KOPT-K1 (cell line): Measurements from ENCODE around the gene MAP1S.

Source experiments
- H3K27ac ChIP-seq: fragments of 200-600 bp; sonication (generic); 2 replicates; pipeline ENCODE4 v1.5.1; 2016; ENCODE audit warnings: antibody characterized with exemption, mild to moderate bottlenecking, low read depth, low read length; ENCODE audit not compliant: poor library complexity, severe bottlenecking
- H3K36me3 ChIP-seq: fragments of 200-600 bp; sonication (generic); 2 replicates; pipeline ENCODE4 v1.5.1; 2017; ENCODE audit warnings: antibody characterized with exemption, mild to moderate bottlenecking, low read length, moderate library complexity; ENCODE audit not compliant: insufficient read depth
- H3K9me3 ChIP-seq: fragments of 200-600 bp; sonication (generic); 2 replicates; pipeline ENCODE4 v1.5.1; 2017; ENCODE audit warnings: antibody characterized with exemption, low read length, mild to moderate bottlenecking; ENCODE audit not compliant: insufficient read depth, poor library complexity, severe bottlenecking

The MAP1S gene, protein sequence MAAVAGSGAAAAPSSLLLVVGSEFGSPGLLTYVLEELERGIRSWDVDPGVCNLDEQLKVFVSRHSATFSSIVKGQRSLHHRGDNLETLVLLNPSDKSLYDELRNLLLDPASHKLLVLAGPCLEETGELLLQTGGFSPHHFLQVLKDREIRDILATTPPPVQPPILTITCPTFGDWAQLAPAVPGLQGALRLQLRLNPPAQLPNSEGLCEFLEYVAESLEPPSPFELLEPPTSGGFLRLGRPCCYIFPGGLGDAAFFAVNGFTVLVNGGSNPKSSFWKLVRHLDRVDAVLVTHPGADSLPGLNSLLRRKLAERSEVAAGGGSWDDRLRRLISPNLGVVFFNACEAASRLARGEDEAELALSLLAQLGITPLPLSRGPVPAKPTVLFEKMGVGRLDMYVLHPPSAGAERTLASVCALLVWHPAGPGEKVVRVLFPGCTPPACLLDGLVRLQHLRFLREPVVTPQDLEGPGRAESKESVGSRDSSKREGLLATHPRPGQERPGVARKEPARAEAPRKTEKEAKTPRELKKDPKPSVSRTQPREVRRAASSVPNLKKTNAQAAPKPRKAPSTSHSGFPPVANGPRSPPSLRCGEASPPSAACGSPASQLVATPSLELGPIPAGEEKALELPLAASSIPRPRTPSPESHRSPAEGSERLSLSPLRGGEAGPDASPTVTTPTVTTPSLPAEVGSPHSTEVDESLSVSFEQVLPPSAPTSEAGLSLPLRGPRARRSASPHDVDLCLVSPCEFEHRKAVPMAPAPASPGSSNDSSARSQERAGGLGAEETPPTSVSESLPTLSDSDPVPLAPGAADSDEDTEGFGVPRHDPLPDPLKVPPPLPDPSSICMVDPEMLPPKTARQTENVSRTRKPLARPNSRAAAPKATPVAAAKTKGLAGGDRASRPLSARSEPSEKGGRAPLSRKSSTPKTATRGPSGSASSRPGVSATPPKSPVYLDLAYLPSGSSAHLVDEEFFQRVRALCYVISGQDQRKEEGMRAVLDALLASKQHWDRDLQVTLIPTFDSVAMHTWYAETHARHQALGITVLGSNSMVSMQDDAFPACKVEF

DNA sequence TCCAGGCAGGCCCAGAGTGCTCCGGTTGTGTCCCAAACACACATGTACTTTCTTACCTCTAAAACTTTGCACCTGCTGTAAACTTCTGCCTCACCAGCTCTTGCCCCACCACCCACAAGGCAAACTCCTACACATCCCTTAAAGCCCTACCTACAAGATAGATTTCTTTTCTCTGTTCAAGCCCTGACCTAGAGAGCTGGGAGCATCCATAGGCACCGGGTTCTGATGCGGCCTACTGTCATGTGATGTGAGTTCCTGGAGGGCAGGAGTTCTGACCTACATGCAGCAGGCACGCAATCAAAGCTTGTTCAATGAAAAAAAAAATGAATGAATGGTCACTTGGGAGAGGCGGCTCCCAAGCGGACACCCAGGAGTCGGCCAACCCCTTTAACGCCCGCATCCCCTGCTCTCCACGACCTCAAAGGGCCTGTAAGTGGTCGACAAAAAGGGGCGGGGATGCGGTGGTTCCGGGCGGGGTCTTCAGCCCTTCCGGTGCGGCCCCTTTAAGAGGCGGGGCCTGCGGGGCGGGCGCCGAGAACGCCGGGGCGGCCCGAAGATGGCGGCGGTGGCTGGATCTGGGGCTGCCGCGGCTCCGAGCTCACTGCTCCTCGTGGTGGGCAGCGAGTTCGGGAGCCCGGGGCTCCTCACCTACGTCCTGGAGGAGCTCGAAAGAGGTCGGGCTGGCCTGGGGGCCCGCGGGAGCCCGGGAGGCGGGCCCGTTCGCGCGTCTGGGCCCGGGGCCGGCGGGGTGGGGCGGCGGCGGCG lies at the start of gene MAP1S:
TSS of gene MAP1S (plus strand) at position 534 of the 765 bp plus-strand sequence. CDS start at position 557, 23 bp downstream.
- H3K27ac ChIP-seq = peak within 1 kb of the TSS; percentile 56
- H3K36me3 ChIP-seq = peaks cover 25% of the 10 kb centered on the region
- H3K9me3 ChIP-seq = no peaks in the 10 kb centered on the region

DNA sequence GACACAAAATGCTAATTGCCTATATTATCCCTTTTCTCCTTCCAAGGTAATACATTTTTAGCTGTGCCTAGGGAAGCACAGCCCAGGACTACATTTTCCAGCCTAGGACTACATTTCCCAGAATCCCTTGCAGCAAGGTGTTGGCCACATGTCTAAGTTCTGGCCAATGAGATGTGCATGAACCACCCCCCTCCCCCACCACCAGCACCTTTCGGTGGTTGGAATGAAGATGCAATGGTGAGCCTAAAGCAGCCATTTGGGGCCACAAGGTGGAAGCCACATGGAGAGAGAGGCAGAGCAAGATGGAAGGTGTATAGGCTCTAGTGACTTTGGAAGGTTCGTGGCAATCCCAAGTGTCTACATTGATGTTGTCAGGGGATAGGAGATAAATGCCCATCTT lies 47.4 kb upstream of the MAP1S start:
- no peak overlapping the region for H3K27ac ChIP-seq
- H3K9me3 ChIP-seq = peaks cover 5% of the 10 kb centered on the region
- no peaks in the 10 kb centered on the region for H3K36me3 ChIP-seq

DNA sequence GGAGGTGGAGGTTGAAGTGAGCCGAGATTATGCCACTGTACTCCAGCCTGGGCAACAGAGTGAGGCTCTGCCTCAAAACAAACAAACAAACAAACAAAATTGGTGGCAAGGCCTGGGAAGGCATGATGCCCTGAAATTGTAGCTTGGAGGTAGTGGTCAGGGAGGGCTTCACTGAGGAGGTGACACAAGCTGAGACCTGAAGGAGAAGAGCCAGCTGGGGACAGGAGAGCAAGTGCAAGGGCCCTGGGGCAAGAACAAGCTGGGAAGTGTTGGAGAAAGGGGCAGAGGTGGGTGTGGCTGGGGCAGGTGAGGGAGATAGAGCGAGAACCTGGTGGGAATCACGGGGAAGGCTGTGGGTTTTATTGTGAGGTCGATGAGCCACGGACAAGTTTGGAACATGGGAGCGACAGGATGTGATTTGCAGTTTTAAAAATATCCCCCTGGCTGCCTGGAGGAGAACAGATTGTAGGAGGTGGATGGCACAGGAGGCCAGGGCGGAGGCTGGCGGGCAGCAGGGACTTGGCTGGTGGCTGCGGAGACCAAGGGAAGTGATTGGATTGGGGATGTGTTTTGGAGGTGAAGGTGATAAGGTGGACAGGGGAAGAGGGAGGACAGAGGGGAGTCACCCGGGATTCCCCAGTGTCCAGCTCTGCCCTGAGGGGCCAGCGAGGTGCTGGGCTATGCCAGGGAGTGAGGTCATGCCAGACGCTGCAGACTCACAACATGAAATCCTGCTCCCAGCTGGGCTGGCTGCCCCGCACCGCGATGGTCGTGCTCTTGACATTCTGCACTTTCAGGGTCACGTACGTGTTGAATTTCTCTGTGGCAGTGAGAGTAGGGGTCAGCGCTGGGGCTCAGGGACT lies 45.1 kb upstream of the MAP1S start:
- no peak overlapping the region for H3K27ac ChIP-seq
- no peaks in the 10 kb centered on the region for H3K36me3 ChIP-seq
- peaks cover 5% of the 10 kb centered on the region for H3K9me3 ChIP-seq

DNA sequence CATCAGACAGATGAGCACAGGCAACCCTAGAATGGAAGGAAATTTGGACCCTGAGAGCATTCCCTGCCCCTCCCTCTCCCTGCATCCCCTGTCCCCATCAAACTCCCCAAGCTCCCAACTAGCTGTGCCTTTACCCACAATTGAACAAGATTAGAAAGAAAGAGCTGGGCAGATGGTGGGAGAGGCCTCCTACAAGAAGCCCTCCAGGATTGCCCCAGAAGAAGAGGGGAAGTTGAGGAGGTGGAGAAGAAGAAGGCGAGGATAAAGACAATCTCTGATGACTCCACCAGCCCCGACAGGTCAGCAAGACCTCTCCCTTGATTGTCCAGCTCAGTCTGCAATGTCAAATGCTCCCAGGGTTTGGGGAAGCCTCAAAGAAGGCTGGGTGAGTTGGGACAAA lies 43.0 kb upstream of the MAP1S start:
- H3K27ac ChIP-seq = no peak overlapping the region
- peaks cover 5% of the 10 kb centered on the region for H3K9me3 ChIP-seq
- no peaks in the 10 kb centered on the region for H3K36me3 ChIP-seq

DNA sequence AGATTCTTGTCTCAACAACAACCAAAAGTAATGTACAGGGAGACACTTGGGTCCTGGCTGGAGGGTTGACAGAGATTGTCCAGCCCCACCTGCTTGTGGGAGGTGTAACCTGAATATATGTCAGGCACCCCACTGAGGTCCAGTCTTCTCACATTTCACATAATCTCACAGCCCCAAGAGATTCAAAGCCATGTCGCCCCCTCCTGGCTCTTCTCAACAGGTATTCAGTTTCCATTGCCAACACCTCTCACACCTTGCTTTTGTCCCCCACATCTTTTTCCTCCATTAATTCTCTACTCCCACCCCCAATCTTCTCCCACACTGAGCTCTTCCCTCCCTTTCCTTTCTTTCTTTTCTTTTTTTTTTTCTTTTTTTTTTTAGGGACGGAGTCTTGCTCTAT lies 42.3 kb upstream of the MAP1S start:
- Histone ChIP-seq H3K36me3 (no peaks in the 10 kb centered on the region), H3K9me3 (peaks cover 2% of the 10 kb centered on the region), H3K27ac (no peak overlapping the region)

DNA sequence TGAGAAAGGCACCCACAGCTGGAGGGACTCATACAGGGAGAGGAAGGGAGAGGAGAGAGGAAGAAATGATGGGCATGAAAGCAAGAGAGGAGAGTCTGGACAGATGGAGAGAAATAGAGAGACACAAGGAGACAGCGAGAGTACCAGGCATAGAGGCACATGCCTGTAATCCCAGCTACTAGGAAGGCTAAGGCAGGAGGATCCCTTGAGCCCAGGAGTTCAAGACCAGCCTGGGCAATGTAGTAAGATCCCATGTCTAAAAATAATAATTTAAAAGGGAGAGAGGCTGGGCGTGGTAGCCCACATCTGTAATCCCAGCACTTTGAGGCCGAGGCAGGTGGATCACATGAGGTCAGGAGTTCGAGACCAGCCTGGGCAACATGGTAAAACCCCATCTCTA lies 40.4 kb upstream of the MAP1S start:
- Histone ChIP-seq H3K36me3 (no peaks in the 10 kb centered on the region), H3K9me3 (no peaks in the 10 kb centered on the region), H3K27ac (no peak overlapping the region)

DNA sequence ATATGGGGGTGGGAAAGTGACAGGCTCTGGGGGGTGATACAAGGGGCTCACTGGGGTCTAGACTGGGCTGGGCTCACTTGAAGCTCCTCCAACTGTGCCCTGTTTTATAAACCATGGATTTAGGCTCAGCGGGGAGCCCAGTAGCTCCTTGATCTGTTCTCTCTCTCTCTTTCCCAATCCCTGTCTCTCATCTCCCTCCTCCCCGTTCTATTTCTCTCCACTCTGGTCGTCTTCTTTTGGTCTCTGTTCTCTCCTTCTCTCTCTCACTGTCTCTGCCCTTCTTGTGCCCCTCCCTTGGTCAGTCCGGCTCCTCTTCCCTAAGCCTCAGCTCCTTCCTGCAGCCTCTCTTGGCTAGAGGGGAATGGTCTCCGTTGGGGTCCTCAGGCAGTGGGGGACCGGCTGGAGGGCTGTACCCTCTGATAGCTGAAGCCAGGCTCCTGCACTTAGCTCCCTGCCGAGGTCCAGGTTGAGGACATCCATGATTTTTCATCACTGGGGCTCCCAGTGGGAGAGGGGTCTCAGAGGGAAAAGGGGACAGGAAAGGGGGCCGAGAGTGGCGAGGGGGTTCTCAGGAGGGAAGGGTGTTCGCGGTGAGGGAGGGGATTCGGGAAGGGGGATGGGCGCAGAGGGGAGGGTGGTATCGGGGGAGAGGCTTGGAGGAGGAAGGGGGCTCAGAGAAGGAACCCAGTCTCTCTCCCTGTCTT lies 39.6 kb upstream of the MAP1S start:
- Histone ChIP-seq H3K27ac (no peak overlapping the region), H3K9me3 (no peaks in the 10 kb centered on the region), H3K36me3 (no peaks in the 10 kb centered on the region)

DNA sequence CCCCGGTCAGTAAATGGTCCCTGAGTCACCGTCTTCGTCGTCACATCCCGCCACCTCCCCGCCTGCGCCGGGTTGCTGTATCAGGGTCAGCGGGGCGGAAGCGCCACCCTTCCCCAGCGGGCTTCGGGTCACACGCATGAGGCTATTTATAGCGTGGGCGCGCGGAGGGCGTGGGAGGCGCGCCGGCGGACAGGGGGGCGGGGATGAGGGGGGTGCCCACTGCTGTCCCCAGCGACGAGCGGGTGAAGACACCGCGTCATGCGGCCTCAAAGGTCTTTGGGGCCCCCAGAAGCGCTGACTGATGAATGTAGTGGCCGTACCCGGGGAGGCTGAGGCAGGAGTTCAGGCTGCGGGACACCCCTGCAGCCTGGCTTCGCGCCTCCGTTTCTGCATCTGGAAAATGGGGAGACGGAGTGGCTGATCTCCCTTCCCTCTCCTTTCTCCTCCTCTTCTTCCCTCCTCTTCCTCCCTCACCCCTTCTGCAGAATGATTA lies 39.0 kb upstream of the MAP1S start:
- H3K36me3 ChIP-seq = no peaks in the 10 kb centered on the region
- no peak overlapping the region for H3K27ac ChIP-seq

DNA sequence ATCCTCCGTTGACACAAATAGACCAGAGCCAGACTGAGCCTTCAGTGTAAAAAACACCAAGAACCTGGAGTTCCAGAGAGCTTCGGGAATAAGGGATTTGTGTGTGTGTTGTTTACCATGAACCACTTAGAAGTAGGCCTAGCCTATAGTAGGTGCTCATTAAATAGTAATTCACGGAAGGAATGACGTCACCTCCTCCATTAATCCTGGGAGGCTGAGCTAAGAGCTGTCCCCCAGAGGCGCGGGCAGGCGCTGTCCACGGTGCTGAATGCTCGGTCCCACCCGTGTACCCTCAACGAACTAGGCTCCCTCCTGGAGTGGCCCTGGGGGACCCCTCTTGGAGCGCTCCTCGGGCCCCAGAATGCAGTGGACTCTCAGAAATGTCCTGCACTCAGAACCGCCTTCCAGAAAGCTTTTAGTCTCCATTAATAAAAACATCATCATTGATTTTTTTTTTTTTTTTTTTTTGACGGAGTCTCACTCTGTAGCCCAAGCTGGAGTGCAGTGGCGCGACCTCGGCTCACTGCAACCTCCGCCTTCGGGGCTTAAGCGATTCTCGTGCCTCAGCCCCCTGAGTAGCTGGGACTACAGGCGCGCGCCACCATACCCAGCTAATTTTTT lies 37.7 kb upstream of the MAP1S start:
- Histone ChIP-seq H3K36me3 (no peaks in the 10 kb centered on the region), H3K27ac (no peak overlapping the region), H3K9me3 (no peaks in the 10 kb centered on the region)

More for the DNA sequence above, 39.0 kb upstream of the MAP1S start:
- no peaks in the 10 kb centered on the region for H3K9me3 ChIP-seq

DNA sequence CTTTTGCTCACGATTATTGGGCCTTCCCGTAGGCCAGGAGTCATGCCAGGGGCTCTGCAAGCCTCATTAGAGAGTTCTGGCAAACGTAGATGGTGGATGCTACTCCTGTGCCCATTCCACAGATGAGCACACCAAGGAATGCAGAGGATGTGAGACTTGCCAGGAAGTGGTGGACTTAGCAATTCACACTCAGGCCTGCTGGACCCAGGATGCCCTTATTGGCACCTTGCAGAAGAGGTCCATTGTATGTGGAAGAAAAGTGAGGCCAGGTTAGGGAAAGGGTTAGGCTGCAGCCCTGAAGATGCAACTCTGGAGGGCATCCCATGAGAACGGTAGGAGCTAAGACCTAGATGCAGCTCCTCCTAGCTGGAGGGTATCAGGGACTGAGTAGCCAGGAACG lies 37.0 kb upstream of the MAP1S start:
- no peak overlapping the region for H3K27ac ChIP-seq
- no peaks in the 10 kb centered on the region for H3K9me3 ChIP-seq
- H3K36me3 ChIP-seq = no peaks in the 10 kb centered on the region

DNA sequence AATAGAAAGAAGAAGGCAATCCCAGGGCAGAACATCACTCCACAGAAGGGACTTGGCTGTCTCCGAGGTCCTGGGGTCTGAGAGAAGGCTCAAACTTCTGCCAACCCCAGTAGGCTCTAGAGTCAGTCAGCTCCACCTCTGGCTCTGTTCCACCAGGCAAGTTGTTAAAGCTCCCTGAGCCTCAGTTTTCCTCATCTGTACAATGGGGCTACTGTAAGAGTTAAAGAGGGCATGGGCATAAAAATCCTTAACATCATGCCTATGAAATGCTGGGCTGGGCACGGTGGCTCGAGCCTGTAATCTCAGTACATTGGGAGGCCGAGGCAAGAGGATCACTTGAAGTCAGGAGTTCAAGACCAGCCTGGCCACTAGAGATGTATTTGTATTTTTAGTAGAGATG lies 36.2 kb upstream of the MAP1S start:
- Histone ChIP-seq H3K9me3 (no peaks in the 10 kb centered on the region), H3K27ac (no peak overlapping the region), H3K36me3 (no peaks in the 10 kb centered on the region)

DNA sequence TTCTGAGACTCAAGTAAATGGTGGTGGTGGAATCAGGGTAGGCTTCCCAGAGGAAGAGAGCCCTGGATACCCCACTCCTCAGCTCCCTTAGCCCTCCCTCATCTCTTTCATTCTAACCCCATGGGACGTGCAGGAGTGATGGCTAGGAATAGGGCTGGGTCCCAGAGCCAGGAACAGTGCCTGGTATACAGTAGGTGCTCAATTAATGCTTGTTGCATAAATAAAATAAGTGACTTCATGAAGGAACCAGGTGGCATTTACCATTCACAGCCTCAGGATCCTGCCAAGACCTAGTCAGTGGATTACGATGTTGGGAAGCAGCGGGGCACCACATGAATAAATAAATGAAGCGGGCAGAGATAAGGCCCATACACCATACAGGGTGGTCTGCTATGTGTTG lies 35.0 kb upstream of the MAP1S start:
- Histone ChIP-seq H3K27ac (no peak overlapping the region), H3K36me3 (no peaks in the 10 kb centered on the region), H3K9me3 (no peaks in the 10 kb centered on the region)

DNA sequence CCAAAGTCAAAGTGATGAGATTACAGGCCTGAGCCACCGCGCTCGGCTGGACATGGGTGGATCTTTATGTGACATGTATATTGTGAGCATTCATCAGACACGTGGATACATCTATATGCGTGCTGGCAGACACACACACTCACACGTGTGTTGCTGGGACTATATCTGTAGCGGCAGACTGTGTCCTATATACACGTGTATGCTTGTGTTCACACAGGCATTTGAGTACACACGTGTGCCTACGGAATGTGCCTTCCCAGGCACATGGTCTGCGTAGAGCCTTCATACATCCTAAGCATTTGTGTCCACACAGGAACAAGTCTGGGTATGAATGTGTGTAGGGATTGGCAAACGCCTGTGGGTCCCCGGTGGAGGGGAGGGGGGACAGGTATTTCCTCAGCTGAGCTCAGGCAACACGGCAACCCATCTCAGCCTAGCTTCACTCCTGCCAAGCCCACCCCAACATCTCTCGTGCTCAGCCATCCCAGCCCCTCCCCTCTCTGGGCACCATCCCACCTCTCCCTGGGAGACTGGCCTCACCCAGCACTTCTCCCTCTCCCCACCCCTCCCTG lies 33.7 kb upstream of the MAP1S start:
- Histone ChIP-seq H3K36me3 (no peaks in the 10 kb centered on the region), H3K27ac (no peak overlapping the region), H3K9me3 (no peaks in the 10 kb centered on the region)
